ENCODE results near the gene FBXO31. TPM values are rescaled to one million over a fixed set of nuclear protein-coding genes. Genes with fewer than 3 reads are reported as not detected.

The FBXO31 gene
- total and polyA plus RNA-seq, 2 of the 8 experiments (the other 6 are each of a cell fraction or from before 2014, with no cell fraction given), result 8.3 to 21.6 TPM

- no peak overlapping the region for H3K23ac ChIP-seq (ENCODE audit: insufficient read length)
- H2BK15ac ChIP-seq (ENCODE audit: low read length), result no peak overlapping the region
- no peaks in the 10 kb centered on the region for H3K27me3 ChIP-seq (replicated peaks in 1 of 4; ENCODE audit: control insufficient read depth in 3 of 4, extremely low read depth in 1 of 4, insufficient read depth in 3 of 4, low read length in 3 of 4)
- no peak overlapping the region for H3K27ac ChIP-seq (ENCODE audit: low read depth, low read length)
- POLR2A ChIA-PET (ENCODE audit: partially characterized antibody), result no interaction called here
- H3K4me2 ChIP-seq (ENCODE audit: insufficient read depth in 1 of 2, low read depth in 2 of 2, low read length in 2 of 2), result no peak overlapping the region
- CTCF ChIA-PET (ENCODE audit: partially characterized antibody), result interaction anchor here (0.5 to 2.2 kb wide), 25 partner anchors 11 to 1603 kb away, joined by 3 to 10 read pairs (median 4); no protein-coding TSS in a partner anchor
- H4K91ac ChIP-seq (replicated peaks; ENCODE audit: insufficient read length, low read length), result no peak overlapping the region
- no peak overlapping the region for H3K18ac ChIP-seq (ENCODE audit: extremely low read depth, low read length)
- H3K9ac ChIP-seq (replicated peaks in 1 of 4; ENCODE audit: extremely low read depth in 1 of 4, low read depth in 3 of 4, low read length in 3 of 4), result no peak overlapping the region
- H2AK5ac ChIP-seq (ENCODE audit: low read depth, low read length), result no peak overlapping the region
- no peak overlapping the region for H3K56ac ChIP-seq (replicated peaks; ENCODE audit: insufficient read length, low read depth, low read length)
- H2BK120ac ChIP-seq (replicated peaks; ENCODE audit: low read depth, low read length), result no peak overlapping the region
- no peak overlapping the region for H3K4ac ChIP-seq (replicated peaks; ENCODE audit: insufficient read length, low read depth, low read length)
- no peak overlapping the region for H2AFZ ChIP-seq (ENCODE audit: low read length)
- H3K14ac ChIP-seq (ENCODE audit: insufficient read length), result no peak overlapping the region
- no peak overlapping the region for H2BK20ac ChIP-seq (ENCODE audit: low read length)
- H2BK5ac ChIP-seq (ENCODE audit: low read depth, low read length), result no peak overlapping the region
- no peak for DNase-seq (ENCODE audit: low read depth in 1 of 2, low spot score in 2 of 2)
- H4K8ac ChIP-seq (ENCODE audit: extremely low read depth, insufficient read depth, low read length), result no peak overlapping the region
- H3K79me1 ChIP-seq (ENCODE audit: low read depth, low read length), result no peaks in the 10 kb centered on the region; the same call in 1 of the 2 replicates
- no peak for FAIRE-seq
- H2BK12ac ChIP-seq (ENCODE audit: low read depth, low read length), result no peak overlapping the region
- 95% methylated on average over 25 of the region's 25 CpGs; no CpG with 5 or more reads in 1 of the 2 experiments for whole genome bisulfite sequencing, 2 experiments (ENCODE audit: extremely low coverage in 1 of 2, insufficient coverage in 1 of 2, insufficient read length in 1 of 2, insufficient replicate concordance in 2 of 2, low coverage in 1 of 2, low lambda C conversion rate in 2 of 2, missing lambda C conversion rate in 1 of 2)
- H3K36me3 ChIP-seq (ENCODE audit: control insufficient read depth in 2 of 4, insufficient read depth in 4 of 4, low read length in 3 of 4), result peaks cover 0 to 15% (median 6%) of the 10 kb centered on the region in 4 experiments; a peak in 5 of 8 replicates
- H3K4me3 ChIP-seq (ENCODE audit: extremely low read depth in 1 of 4, insufficient read depth in 2 of 4, low read depth in 3 of 4, low read length in 4 of 4), result no peak overlapping the region
- no peaks in the 10 kb centered on the region for H3K9me3 ChIP-seq (ENCODE audit: insufficient read depth in 2 of 2, low read depth in 1 of 2, low read length in 1 of 2)
- no peaks in the 10 kb centered on the region for H3K23me2 ChIP-seq (ENCODE audit: low read depth, low read length)
- H4K20me1 ChIP-seq (replicated peaks in 1 of 2; ENCODE audit: control insufficient read depth in 1 of 2, insufficient read depth in 2 of 2, low read length in 2 of 2), result peaks cover 2 to 10% of the 10 kb centered on the region in 2 experiments
- peaks cover 0 to 5% (median 3%) of the 10 kb centered on the region in 4 experiments; a peak in 3 of 7 replicates for H3K4me1 ChIP-seq (replicated peaks in 1 of 4; ENCODE audit: control insufficient read depth in 3 of 4, insufficient read depth in 4 of 4, low read length in 3 of 4)
- H3K79me2 ChIP-seq (ENCODE audit: control insufficient read depth in 1 of 2, insufficient read depth in 2 of 2, low read length in 2 of 2), result no peaks in the 10 kb centered on the region
- no peak overlapping the region for H4K5ac ChIP-seq (ENCODE audit: insufficient read length, low read depth, low read length)
- TF ChIP-seq BCL11A (IDR thresholded peaks at IDR 0.05; ENCODE audit: low read depth in 2 of 2, low read length in 2 of 2), result no peak
- TF ChIP-seq RAD21 (IDR thresholded peaks at IDR 0.05 in 1 of 2, conservative IDR thresholded peaks at IDR 0.05 in 1 of 2; ENCODE audit: low read depth in 2 of 2, low read length in 2 of 2), result 0 out of 4 replicates have a peak, but pooled peaks of 1 of the 2 experiments have one; percentile 1
- no peak for TF ChIP-seq CBX5 (IDR thresholded peaks at IDR 0.05; ENCODE audit: low read depth, low read length)
- no peak for TF ChIP-seq KDM5A (IDR thresholded peaks at IDR 0.05; ENCODE audit: low read length)
- TF ChIP-seq MAX (IDR thresholded peaks at IDR 0.05), result no peak
- no peak for TF ChIP-seq TAF7 (optimal IDR thresholded peaks at IDR 0.05; ENCODE audit: borderline replicate concordance, low read depth, low read length)
- TF ChIP-seq MAFK (IDR thresholded peaks at IDR 0.05; ENCODE audit: low read depth, low read length), result no peak
These were observed 36.7 kb upstream of the FBXO31 start for GRCh38 chr16:87420026-87421002.

Measured in H1 (cell line).